Mucosa of descending colon (tissue), 3 donors: ENCODE results near the gene TBC1D9. TPM values are rescaled to one million over a fixed set of nuclear protein-coding genes. Genes with fewer than 3 reads are reported as not detected.

ENCODE experiments used
- ATAC-seq: fragments of 200-7000 bp; cut with Tn5 transposase; one replicate; pipeline ENCODE4 v1.9.1; 2020; ENCODE audit warnings: mild to moderate bottlenecking, moderate library complexity
- DNase-seq, 3 donors: peaks; one replicate each; pipeline ENCODE4 v3.0.0-alpha.2; 2020
- H3K36me3 ChIP-seq: fragments of 200-600 bp; one replicate; pipeline ENCODE4 v1.8.0; 2021; ENCODE audit warnings: low read depth, mild to moderate bottlenecking
- H3K4me1 ChIP-seq: fragments of 200-600 bp; one replicate; pipeline ENCODE4 v1.8.0; 2021; ENCODE audit warnings: low read depth, mild to moderate bottlenecking
- H3K4me3 ChIP-seq: fragments of 200-600 bp; one replicate; pipeline ENCODE4 v1.8.0; 2021; ENCODE audit warnings: mild to moderate bottlenecking
- H3K9me3 ChIP-seq: fragments of 200-600 bp; one replicate; pipeline ENCODE4 v1.8.0; 2021; ENCODE audit warnings: mild to moderate bottlenecking
- intact Hi-C, 2 donors: fragments of 100-400 bp; cut with DNase I in 1 of 2; cut with micrococcal nuclease in 1 of 2; formaldehyde crosslinking; loops; one replicate each; pipeline versions ENCODE4 v1.11.0 to v1.11.1; 2022; cut with DNase I, micrococcal nuclease
- total RNA-seq, 3 donors: library from RNA; stranded (reverse); fragmentation: NEBNext Ultra II Directional in 2 of 3; extraction: Animal tissue kit (Norgen Biotek cat#: 25700) in 2 of 3; gene quantifications; one replicate each; pipeline versions ENCODE4 v1.2.1 to v1.2.4, GENCODE V29; 2021 to 2023
- TF ChIP-seq, protein P1 (sequence below): fragments of 200-600 bp; IDR thresholded peaks from one replicate; pipeline ENCODE4 v1.8.0; 2022; ENCODE audit warnings: antibody characterized with exemption, mild to moderate bottlenecking
- donor health status: DM: no; HTN: no; CAD: no; lungs with moderate emphysema.
- donor health status: DM: no; HTN: no; CAD: no.
- donor health status: DM: no; HTN: yes; CAD: no.

The TBC1D9 gene
- total RNA-seq, 3 donors from 2014 or later = 9.1 to 20.2 (median 11.6) TPM

DNA sequence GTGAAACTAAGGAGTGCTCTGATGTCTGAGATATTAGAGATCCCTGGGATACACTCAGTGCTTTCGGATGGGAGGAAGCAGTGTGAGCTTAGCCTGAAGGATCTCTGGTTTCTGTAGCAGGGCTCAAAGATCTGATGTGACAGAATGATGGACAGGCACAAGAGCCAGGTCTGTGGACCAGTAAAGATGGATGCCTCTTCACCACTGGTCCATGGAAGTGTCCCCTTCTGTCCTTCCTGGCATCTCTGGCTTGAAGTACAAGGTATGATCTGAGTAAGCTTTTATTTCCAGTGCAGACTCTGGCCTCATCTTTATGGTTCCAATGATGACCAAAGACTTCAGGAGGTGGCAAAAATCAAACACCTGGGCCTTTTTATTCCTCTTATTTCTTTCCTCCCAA, 88.1 kb downstream of the TBC1D9 start:
- Histone ChIP-seq H3K4me1 (no peaks in the 10 kb centered on the region), H3K36me3 (no peaks in the 10 kb centered on the region), H3K4me3 (no peak overlapping the region), H3K9me3 (no peaks in the 10 kb centered on the region)
- no peak for ATAC-seq
- TF ChIP-seq, protein P1, sequence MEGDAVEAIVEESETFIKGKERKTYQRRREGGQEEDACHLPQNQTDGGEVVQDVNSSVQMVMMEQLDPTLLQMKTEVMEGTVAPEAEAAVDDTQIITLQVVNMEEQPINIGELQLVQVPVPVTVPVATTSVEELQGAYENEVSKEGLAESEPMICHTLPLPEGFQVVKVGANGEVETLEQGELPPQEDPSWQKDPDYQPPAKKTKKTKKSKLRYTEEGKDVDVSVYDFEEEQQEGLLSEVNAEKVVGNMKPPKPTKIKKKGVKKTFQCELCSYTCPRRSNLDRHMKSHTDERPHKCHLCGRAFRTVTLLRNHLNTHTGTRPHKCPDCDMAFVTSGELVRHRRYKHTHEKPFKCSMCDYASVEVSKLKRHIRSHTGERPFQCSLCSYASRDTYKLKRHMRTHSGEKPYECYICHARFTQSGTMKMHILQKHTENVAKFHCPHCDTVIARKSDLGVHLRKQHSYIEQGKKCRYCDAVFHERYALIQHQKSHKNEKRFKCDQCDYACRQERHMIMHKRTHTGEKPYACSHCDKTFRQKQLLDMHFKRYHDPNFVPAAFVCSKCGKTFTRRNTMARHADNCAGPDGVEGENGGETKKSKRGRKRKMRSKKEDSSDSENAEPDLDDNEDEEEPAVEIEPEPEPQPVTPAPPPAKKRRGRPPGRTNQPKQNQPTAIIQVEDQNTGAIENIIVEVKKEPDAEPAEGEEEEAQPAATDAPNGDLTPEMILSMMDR = no peak
- no peak for DNase-seq
- intact Hi-C loops = no loop called here

DNA sequence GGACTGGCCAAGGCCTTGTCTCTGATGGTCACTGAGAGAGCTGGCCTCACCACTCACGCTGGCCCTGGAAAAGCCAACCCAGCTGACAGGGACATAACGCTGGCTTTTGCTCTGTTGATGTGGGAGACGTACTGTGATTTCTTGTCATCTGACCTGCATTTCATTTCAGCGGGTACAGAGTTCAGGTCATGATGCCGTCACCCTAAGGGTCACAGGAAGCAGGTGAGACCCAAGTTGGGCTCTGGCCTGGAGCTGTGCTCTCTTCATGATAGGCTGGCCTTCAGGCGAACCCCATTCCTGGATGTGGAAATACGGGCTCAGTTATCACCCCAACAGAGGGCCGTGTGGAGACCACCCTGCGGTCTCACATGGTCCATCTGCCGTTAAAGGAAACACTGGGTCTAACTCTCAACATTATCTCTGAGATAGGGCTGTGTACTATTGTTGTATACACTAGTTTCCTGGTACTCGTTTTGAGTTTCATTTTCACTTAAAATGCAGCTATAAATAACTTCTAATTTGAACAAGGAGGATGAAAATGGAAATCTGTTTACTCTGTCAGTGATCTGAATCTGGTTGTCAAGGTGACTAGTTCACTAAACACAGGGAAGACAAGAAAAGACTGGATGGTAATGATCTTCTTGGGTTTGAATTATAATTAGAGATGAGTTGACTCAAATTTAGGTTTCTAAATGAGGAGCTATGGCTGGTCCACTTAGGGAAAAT, 89.1 kb downstream of the TBC1D9 start:
- Histone ChIP-seq H3K36me3 (no peaks in the 10 kb centered on the region), H3K9me3 (no peaks in the 10 kb centered on the region)
- no peak for ATAC-seq

DNA sequence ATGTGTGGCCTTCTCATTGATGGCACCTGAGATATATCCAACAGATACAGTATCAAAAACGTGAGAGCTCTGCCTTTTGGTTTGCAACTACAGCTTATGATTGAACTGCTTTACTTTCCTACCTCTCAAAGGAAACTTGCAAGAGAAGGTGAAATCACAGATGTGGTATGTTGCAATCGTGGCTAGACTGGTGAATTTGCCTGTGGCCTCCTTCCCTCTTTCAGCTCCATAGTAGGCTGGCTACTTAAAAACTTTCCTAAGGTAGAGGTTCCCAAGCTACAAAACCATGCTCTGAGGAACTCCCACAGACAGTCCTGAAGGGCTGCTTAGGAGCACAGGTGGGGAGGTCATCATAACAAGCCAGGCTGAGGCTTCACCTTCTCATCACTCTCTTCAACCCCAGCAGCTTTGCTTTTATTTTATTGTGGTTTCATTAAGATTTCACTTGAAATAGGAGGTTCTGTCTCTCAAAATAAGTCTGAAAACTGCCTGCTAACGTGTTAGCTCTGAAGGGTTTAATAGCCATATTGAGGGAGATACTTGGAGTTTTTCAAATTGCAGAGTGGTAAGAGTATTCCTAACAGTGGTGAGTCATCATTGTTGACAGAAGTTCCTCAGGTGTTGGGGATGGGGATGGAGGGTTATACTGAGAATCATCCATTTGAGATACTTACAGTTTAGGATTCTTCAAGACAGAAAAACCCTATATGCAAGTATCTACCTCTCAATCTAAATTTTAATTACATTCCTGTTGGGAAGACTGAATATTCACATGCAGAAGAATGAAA, 93.9 kb downstream of the TBC1D9 start:
- no peak for ATAC-seq
- DNase-seq = no peak
- no peak overlapping the region for H3K4me3 ChIP-seq
- H3K4me1 ChIP-seq = no peaks in the 10 kb centered on the region
- TF ChIP-seq, protein P1 = no peak
- no peaks in the 10 kb centered on the region for H3K9me3 ChIP-seq
- H3K36me3 ChIP-seq = no peaks in the 10 kb centered on the region
- intact Hi-C loops = no loop called here

More for the DNA sequence above, 89.1 kb downstream of the TBC1D9 start:
- no peak for DNase-seq
- intact Hi-C loops = no loop called here
- Histone ChIP-seq H3K4me1 (no peaks in the 10 kb centered on the region), H3K4me3 (no peak overlapping the region)
- TF ChIP-seq, protein P1 = no peak

DNA sequence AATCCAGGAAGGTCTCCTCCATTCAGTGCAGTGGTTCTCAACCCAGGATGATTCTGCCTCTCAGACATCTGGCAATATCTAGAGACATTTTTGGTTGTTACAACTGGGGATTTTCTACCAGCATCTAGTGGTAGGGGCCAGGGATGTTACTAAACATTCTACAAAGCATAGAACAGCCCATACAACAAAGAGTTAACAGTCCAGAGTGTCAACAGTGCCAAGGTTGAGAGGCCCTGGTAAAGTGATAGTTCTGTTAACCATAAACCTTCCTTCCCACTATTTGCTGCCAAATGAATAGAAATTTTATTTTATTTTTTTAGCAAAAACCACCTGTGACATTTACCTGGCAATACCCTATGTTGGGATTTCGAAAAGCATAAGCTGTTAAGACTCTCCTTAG, 94.6 kb downstream of the TBC1D9 start:
- H3K9me3 ChIP-seq = no peaks in the 10 kb centered on the region
- no peak for ATAC-seq
- intact Hi-C loops = no loop called here
- DNase-seq = no peak
- no peak overlapping the region for H3K4me3 ChIP-seq
- H3K36me3 ChIP-seq = no peaks in the 10 kb centered on the region
- TF ChIP-seq, protein P1 = no peak
- H3K4me1 ChIP-seq = no peaks in the 10 kb centered on the region

DNA sequence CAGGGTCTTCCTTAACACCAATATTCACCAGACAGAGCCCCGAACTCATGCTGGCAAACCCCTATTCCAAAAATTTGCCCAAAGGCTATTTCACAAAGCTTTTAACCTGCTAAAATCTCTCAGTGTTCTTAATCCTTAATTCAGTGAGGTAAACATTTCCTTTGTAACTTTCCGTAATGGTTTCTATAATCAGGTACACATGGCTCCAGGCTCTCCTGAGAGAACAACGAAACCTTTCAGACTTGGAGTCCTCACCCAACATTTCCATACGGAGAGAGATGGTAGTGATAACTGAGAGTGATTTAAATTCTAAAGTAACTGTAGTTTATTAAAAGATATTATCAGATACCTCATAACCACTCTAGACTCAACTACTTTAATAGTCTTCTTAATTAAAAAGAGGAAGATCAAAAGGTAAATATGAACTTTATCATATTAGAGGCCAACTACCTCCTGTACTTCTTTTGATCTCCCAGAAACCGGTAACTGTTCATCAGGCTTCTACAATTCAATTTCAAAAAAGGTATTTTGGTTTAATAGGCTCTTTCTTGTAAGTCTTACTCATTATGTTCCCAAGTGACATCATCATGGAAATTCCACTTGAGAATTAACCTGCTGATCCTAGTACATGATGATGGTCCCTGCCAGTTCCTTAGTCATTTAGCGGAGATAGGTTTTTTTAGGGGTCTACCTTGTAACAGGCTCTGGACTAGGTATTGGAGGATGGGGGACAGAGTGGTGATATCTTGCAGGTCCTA, 96.1 kb downstream of the TBC1D9 start:
- ATAC-seq = no peak
- H3K4me3 ChIP-seq = no peak overlapping the region
- H3K9me3 ChIP-seq = no peaks in the 10 kb centered on the region
- no peak for DNase-seq
- H3K4me1 ChIP-seq = no peaks in the 10 kb centered on the region
- TF ChIP-seq, protein P1 = no peak
- intact Hi-C loops = no loop called here
- H3K36me3 ChIP-seq = no peaks in the 10 kb centered on the region
